Endothelial cell of hepatic sinusoid (primary cell): Measurements from ENCODE around the gene C6.
"Not testable (repeated sequence)": the region's sequence is repeated elsewhere in the genome, so short reads cannot be mapped to it uniquely, and the experiment has no call there.

ENCODE experiments used
- in situ Hi-C: cut with HindIII; loops from 2 replicates; pipeline ENCODE4 v1.10.0; 2017; ENCODE audit warnings: low sequenced_read_pairs

Gene C6

DNA sequence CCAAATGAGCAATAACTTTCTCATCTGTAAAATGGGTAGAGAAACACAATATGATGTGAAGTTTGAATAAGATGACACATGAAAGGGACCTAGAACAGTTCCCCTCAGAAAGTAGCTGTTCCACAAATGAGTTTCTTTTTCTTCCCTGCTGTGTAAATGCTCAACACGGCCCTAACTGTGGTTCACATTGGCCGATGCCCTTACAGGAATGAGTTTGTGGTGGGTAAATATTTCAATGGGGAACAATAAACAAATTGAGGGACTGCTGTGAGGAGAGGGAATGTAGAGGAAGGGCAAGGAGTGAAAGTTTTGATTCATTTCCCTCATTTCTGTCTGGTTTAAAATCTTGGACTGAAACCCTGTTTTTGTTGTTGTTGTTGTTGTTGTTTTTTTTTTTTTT lies 12.8 kb downstream of the C6 start:
- in situ Hi-C loops = no loop called here

DNA sequence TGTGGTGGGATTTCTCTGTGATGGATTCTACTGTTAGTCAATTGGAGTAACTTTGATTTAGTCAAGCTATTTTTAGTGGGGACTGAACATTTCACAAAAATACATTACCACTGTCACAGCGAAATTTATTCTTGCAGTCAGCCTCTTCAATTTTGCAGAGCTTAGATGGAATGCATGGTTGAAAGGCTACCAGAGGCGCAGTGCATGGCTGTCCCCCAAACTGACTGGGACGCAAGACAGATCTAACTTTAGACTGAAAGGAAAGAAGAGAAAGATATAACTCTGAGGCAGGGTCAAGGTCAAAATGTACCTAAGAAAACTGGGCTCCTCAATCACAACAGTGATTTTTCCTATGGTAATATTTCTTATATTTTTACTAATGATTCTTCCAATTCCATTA lies 13.7 kb downstream of the C6 start:
- in situ Hi-C loops = no loop called here

DNA sequence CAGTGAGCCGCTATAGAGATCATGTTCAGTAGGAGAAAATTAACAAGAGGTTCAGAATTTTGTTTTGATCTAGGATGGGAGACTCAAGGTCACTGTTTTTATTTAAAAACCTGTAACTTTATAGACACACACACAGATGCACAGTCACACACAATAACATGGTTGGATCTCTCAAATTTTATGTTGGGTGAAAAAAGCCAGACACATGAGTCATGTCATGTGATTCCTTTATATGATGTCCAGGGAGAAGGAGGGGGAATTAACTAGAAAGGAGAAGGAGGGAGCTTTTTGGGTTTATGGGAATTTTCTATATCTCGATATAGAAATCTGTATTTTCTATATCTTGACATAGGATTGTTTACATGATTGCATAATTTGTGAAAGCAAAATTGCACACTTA lies 17.1 kb downstream of the C6 start:
- in situ Hi-C loops = no loop called here

DNA sequence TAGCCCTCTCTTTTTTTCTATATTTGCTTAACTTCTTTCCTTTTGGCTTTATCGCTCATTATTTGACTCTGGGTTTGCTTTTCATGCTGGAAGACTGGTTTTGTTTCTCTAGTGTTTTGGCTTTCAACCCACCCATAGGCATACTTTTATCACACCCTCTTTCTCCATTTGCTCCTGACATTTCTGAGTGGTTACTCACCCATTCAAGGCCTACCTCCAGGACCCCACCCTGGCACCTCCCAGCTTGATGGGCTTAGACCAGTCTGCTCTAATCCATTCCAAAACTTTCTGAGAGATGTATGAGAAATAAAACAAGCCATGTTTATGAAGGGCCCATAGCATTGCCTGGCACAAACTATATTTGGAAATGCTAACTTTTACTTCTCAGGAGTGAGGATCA lies 18.1 kb downstream of the C6 start:
- in situ Hi-C loops = no loop called here

DNA sequence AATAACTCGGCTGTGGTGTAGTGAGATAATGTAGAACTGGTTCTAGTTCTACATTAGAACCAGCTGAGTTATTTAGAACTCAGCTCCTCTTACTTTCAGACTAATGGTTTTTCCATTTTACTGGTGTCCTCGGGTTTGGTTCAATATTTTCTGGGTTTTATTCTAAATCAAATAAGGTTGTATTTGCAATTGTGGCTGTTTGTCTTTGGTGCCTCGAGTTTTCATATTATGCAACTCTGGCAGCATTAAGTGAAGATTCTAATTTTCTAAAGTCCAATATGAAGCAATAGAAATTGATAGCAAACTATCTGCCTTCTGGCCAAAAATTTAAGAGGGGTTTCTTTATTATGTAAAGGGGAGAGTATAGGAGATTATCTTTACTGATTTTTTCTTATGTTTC lies 19.0 kb downstream of the C6 start:
- in situ Hi-C loops = no loop called here

DNA sequence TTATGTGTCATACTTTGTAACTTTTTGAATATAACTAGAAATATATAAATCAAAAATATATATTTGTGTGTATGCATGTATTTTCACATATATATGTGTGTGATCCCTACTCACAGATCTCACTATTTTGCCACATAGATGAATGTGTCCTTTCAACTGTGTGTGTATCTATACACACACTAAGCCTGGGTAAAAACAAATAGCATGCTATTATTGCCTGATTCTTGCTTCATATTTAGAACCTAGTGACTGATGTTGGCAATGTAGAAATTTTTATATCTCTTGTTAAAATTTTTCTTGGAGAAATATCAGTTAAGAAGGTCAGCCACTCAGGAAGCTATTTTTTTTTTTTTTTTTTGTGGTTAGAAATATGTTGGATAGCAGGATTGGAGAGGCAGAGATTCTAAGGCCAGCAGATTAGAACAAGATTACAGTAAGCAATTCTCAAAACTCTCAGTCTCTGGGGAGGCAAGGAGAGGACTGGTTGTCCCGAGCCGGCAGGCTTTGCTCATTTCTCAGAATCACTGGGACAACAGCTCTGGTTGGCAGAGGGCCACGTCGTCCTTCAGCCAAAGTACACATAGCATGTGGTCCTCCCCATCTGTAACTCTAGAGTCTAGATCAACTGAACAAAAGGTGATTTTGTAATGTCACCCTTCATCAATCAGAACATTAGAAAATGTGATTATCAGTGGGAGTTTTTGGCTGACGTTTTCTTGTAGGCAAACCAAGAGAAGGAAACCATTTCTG lies 19.7 kb downstream of the C6 start:
- in situ Hi-C loops = no loop called here

DNA sequence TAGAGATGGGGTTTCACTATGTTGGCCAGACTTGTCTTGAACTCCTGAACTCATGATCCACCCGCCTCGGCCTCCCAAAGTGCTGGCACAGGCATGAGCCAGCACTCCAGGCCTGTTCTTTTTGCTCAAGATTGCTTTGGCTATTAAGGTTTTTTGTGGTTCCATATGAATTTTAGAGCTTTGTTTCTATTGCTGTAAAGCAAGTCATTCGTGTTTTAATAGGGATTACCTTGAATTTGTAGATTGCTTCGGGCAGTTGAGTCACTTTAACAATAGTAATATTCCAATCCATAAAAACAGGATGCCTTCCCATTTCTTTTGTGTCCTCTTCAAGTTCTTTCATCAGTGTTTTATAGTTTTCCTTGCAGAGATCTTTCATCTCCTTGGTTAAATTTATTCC lies 22.1 kb downstream of the C6 start:
- in situ Hi-C loops = no loop called here

DNA sequence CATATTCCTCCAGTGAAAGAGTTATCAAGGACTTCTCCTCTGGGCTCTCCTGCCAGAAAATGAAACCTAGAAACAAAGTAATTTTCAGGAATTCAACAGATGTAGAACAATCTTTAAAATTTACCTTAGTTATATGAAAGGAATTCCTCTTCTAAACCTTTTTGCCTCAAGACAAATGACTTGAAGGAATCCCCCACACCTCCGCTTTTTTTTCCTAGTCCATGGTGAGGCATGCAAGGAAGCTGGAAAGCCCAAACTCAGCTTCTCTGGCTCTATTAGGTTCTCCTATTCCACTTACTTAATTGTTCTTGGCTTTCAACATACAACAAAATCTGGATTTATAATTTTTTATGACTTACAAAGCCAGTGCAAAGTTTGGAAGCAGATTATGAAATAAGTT lies 27.2 kb downstream of the C6 start:
- in situ Hi-C loops = no loop called here

DNA sequence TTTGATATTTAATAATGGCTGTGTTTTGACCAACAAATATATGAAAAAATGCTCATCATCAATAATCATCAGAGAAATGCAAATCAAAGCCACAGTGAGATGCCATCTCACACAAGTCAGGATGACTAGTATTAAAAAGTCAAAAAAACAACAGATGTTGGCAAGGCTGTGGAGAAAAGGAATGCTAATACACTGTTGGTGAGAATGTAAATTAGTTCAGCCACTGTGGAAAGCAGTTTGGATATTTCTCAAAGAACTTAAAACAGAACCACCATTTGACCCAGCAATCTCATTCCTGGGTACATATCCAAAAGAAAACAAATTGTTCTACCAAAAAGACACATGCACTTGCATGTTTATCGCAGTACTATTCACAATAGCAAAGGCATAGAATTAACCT lies 30.0 kb downstream of the C6 start:
- in situ Hi-C loops = not testable (repeated sequence)

DNA sequence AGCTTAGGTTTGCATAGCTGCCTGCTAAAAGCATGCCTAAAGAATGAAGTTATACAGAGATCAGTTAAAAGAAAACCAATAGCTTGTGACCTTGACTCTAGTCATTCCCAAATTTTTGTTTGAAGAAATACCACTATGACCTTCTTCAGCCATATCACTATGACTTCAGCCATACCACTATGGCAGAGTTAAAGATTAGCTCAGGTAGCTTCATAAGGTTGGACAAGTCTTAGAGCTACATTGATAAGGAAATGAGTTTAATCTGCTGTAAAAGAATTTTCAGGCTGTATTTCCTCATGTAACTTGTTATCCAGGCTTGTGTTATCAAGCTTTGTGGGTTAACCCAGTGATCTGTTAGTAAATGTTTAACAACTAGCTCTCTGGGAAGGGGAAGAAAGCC lies 30.7 kb downstream of the C6 start:
- in situ Hi-C loops = no loop called here

DNA sequence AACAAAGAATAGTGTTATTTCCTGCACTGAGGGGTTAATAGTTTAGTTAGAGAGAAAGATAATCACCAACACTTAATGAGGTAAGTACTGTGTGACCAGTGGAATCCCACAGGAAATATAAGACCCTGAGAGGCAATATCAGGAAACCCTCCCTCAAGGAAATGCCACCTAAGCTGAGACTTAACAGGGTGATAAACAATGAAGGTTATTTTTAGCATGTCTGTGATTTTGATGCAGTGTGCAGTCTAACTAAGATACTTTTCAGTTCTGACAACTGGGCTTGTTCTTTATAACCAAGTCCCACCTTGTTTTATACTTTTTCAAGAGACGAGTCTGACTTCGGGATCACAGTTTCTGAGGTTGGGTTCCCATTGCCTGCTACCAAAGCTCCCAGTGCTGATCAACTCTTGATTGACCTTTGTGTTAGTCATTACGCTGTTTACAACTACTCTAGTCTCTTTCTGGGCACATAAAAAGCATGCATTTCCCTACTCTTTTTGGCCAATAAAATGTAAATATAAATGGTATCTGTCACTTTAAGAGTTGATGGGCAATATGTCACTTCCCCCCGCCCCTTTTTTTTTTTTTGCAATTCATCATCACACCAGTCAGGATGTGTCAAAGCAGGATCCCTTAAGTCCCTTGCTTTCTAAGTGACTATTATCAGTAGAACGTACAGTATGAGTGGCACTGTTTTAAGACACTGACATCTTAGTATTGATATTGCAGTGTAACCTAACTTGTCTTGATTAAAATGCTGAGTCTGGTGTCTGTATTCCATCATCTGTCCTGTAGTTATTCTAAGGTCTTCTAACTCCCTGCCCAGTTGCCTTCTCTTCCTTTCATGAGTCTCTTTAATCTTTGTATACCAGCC lies 31.4 kb downstream of the C6 start:
- in situ Hi-C loops = no loop called here

DNA sequence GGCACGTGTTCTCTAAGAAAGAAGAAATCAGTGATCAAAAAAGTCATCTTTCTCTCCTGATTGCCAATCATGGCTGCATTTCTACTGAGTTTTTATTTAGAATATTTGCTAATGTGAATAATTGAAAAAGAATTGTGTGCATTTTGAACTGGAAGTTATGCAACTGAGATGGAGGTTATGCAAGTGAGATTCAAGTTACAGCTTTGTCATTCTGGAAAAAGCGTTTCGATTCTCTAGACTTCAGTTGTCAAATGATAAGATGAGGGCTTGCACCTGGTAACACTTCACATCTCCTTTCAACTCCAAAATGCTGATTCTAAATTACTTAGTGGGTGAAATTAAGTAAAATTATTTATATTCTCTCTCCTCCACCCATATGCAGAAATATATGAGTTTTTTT lies 36.4 kb downstream of the C6 start:
- in situ Hi-C loops = no loop called here

DNA sequence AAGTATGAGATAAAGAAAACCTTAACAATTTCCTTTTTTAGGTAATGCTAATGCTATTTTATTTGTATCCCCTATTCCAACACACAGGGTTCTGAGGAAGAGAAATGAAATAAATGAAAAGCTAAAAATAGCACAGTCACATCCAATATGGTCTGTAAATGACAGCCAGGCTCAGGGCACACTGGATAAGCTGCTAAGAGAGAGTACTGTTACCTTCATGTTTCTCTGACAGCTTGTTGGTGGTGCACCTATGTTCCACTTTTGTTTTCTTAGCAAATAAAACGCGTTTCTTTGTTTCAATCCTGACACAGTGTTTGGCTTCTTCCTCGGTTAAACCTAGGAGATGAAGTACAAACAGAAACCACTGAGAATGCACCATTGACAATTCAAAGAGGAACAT lies 41.3 kb downstream of the C6 start:
- in situ Hi-C loops = no loop called here

DNA sequence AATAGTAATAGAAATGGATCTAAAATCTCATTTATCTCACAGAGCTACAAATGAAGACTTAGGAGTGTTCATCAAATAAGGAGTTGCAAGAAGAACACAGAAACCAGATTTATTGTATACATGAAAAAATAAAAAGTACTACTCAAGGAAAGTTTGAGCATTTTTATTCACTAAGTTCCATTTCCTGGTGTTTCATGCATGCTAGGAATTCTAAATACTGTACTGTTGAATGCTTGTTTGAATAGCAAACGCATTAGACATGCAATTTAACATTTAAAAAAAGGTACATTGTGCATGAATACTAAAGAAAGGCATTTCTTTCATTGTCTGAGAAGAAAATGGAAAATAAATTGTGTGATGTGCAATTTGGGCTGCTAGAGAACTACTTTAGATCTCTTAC lies 52.1 kb downstream of the C6 start:
- in situ Hi-C loops = no loop called here

DNA sequence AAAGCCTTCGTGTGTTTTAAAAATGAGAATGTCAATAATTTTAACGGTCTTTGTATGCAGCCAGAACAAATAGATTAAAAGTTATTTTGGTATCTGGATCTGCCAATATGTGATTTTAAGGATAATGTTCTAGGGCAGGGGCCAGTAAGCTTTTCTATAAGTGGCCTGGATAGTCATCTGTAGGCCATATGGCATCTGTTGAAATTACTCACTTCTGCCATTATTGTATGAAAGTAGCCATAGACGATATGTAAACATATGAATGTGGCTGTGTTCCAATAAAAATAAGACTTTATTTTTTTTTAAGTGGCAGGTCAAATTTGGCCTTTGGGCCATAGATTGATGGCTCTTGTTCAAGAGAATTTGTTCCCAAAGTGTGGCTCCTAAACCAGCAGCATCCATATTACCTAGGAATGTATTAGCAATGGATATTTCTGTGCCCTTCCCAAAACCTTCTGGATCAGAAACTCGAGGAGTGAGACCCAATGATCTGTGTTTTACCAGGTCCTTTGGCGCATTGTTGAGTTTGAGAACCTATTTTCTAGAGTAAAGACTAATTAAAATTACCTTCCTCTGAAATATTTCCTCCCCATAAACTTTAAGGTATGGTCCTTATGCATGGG lies 55.9 kb downstream of the C6 start:
- in situ Hi-C loops = no loop called here

DNA sequence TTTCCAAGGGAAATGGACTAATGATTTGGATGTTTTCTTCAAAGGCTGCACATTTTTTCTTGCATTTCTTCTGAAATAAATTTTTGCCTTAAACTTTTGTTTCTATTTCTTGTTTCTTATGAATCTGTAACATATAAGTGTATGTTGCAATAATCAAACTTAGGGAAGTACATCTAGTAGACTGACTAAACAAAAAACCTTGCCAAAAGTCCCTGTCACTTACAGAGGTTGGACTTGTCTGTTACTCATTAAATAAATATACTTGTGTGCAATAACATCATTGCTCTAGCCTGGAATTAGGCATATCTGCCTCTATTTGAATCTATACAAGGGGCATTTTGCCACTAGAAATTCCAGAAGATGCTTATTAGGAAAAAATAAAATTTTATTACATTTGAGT lies 56.6 kb downstream of the C6 start:
- in situ Hi-C loops = no loop called here

DNA sequence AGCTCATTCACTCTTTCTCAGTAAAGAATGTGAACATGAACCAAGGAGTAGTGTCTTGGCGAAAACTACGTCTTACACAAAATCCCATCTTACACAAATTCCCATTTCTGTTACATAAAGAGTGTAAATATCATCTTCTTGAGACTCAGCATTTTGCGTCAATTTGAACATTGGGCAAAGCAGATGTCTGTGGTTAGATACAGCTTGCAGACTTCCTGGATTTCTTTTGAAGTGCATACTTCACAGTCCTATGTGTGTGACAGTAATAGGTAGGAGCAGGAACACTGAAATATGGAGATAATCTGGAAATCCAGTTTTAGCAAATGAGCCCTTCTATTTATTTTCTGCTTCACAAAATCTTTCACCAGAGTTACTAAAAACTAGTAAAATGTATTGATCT lies 58.8 kb downstream of the C6 start:
- in situ Hi-C loops = no loop called here

DNA sequence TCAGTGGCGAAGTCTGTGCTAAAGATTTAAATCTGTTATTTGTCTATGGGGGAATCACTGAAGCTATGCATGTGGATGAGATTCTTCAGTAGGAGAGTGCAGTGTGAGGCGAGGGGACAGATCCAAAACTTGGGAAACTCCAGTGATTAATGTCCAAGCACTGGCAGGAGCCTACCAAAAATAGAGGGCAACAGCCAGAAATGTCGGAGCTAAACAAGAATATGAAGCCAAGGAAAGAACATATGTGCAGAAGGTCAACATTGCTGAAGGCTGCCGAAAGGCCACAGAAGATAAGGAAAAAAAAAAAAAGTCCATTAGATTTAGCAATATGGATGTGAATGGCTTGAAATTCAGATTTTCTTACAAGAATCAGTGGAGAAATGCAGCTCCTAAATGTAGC lies 61.8 kb downstream of the C6 start:
- in situ Hi-C loops = no loop called here

DNA sequence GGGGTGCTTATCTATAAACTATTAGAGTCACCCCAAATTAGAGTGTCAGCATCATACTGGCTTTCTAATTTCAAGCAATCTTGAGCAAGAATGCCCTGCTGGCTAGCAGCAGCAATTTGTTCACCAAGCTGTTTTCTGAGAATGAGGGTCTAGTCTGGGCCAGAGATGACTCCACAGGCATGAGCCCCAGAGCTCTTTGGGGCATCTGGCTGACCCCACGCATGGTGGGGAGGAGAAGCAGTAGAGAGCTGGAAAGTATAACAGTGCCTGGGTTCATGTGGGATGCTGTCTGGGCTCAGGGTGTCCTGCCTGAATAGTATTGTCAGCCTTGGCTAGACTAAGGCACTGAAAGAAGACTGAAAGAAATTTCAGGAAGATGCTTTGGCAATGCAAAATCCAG lies 64.9 kb downstream of the C6 start:
- in situ Hi-C loops = no loop called here

DNA sequence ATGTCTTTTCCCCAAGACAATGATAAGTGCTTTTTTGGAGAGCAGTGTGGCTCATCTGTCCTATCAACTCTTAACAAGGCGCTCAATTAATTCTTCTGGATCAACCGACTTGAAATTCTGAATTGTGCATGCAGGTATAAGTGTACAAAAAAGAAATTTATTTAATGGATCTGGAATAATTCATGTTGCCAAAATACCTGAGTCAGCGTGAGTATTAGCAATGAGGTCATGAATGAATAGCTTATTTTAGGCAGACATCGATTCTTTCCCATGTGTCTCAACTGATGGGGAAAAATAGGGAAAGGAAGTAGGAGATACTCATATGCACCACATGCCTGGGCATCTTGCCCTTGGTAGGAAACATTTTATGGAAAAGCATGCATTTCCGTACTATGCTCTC lies 68.0 kb downstream of the C6 start:
- in situ Hi-C loops = no loop called here

DNA sequence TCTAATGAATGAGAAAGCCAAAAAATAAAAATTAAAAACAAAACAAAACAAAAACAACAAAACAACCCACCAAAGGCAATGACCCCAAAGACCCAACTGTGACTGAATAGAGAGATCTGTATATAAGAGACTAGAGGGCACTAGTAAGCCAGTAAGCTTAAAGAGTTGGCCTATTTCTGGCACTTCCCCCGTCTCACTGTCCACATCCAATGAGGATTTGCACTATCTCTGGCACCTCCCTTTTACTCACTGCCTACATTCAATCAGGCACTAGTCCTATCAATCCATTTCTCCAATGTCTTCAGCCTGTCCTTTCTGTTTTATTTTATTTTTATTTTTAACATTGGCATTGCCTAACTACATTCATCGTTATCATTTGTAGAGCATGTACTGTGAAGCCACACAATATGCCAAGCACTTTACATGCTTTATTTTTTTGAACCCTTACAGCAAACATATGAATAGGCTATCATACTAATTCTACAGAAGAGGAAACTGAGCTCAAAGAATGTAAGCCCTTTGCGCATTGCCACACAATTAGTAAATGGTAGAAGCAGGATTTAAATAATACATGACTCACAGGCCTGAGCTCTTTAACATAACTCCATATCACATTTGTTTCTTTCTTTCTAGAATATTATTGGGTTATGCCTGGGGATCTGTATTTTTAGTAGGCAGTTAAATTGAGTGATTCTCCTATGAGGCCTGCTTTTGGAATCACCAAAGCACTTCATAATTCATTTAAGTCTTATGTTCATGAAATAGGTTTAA lies 70.0 kb downstream of the C6 start:
- in situ Hi-C loops = no loop called here
